ENCODE data around the gene C4orf51.

C4orf51 gene

DNA sequence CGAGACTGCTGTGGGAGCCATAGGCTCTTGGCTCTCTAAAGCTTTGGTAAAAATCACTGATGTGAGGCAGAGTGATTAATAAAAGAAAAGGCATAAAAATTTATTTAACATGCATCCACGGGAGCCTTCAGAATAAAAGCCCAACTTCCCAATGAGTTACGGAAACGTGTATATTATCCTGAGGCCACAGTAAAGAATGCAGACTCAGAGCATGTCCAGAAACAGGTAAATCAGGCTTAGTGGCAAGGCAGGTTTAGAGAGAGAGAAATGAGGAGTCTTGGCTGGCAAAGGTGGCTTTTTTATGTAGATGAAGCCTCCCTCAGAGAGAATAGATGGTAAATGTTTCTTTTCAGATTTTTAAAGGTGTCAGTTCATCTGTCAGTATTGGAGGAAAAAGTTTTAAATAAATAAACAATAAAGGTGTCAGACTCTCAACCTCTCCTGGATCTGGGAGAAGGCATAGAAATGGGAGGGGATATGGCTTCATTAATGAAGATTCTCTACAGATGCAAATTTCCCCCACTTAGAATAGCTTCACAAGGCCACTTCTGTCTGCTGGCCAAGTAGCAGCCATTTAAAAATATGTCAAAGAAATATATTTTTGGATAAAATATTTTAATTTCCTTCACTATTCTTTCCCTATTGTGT, 24.0 kb downstream of the C4orf51 start:
- intact Hi-C loops (cut with DNase I) = no loop called here
- DNase-seq = no peak

DNA sequence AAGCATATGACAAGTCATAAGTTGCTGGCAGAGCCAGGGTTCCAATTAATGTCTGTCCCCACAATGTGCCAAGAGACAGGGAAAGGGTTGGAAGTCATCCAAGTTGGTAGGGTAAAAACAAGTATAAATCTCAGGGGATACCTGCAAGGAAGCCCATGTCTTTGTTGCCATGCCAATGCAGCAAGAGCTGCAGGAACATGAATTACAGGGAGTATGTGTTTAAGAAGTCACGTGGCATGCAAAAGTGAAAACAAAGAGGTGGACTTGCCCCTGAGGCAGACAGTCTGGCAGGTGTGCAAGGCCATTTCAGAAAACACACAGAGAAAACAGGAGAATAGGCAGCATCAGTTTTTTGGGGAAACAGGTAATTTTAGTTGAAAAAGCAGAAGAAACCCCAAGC, 29.4 kb downstream of the C4orf51 start:
- intact Hi-C loops (cut with DNase I) = no loop called here

DNA sequence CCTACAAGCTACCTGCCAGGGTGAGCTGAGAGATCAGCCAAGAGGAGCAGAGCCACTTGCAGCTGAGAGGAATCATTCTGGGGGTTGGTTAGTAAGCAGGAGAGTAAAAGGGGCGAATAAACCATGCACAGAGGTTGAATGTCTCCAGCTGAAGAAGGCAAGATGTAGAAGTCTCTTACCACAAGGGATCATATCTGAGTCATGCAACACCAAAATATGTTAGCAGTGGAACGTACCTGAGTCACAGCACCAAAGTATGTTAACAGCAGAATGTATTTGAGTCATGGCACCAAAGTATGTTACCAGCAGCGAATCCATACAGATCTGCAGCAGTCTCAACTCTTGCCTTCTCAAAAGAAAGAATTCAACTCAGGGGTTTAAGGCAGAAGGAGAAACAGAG, 29.9 kb downstream of the C4orf51 start:
- intact Hi-C loops (cut with DNase I) = no loop called here
- no peak for DNase-seq

More for the DNA sequence above, 29.4 kb downstream of the C4orf51 start:
- DNase-seq = no peak

DNA sequence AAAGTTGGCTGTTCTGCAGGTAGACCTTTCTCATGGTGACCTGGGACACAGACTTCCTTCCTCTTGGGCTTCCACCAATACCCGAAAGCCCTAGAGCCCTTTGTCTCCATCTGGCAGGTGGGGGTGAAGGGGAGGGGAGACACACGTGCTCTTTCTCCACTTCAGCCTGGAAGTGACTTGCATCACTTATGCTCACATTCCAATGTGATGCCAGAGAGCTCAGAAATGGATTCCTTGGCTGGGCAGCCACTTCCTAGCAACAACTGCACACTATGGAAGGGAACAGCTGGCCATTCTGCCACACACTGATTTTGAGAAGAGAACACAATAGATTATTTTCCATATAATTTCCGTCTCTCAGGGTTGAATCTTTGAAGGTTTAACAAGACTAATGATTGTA, 36.3 kb downstream of the C4orf51 start:
- no peak for DNase-seq
- intact Hi-C loops (cut with DNase I) = no loop called here

DNA sequence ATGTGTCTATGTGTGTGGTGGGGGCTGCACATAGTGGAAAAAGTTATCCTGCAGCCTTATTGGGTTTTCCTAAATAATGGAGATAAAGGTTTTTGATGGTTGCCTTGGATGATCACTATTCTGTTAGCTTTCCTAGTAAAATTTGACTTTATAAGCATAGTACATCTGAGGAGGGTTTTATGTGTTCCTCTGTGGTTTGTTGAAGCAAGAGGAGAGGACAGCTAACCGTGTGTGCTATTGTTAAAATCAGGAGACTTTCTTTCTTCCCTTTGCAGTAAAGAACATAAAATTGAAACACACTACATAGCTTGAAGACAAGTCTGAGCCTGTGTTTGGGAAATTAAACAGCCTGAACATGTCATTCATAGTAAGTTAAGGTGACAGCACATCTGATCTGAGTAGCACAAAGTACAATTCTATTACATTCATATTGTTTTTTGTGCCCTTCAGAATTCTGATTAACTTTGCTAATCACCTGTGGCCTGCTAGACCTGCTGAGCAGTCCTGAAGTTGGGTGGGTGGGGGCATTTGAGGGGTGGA, 36.8 kb downstream of the C4orf51 start:
- DNase-seq = no peak
- intact Hi-C loops (cut with DNase I) = no loop called here

DNA sequence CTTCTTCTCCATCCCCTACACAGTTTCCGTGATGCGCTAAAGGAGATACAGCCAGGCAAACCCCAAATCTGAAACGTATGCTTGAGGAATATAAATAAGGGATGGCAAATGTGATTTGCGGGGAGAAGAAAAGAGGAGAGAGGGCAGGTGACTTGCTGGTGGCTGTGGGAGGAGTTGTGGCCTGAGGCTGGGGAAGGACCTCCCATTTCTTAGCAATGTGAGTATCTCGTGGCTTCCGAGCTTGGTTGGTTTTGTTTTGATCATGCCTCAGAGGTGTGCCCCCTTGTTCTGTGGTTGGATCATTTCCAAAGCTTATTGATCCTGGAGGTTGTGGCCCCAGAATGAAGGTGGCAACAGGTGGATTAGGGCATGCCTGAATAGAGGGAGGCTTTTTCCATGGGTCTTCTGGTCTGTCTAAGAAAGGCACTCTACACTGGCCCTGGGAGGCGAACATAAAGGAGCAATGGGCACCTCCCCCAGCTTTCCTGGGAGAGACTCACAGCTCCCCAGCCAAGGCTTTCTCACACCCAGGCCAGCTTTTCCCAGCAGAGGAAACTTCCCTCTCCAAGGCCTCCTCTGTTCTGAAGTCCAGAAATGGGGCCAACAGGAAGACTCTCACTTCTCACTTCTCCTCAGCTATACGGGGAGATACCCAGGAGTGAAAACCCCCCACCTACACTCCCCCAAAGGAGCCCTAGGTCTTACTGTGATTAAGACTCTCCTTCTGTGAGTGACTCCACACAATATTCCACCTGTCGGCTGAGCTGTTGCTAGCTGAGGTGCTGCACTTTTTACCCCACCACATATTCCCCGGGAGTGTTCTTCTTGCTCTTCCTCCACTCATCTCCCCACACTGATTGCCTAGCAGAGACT, 40.0 kb downstream of the C4orf51 start:
- intact Hi-C loops (cut with DNase I) = no loop called here
- no peak for DNase-seq

DNA sequence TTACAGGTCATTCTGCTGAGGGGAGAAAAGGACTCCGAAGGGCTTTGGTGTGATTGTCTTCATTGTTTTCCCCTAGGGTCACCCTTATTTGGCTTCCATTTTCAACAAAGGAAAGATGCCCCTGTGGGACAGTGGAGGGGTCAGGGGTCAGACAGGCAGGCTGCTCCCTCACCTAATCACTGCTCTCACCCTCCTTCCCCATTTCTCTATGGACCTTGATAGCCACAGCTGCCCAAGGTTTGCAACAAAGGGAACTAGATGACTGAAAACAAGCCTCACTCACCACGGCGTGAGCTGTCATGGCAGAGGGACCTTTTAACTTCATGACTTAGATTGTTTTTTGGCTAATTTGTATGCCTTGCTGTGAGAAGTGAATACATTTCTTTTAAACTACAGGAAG, 40.7 kb downstream of the C4orf51 start:
- intact Hi-C loops (cut with DNase I) = no loop called here
- no peak for DNase-seq

DNA sequence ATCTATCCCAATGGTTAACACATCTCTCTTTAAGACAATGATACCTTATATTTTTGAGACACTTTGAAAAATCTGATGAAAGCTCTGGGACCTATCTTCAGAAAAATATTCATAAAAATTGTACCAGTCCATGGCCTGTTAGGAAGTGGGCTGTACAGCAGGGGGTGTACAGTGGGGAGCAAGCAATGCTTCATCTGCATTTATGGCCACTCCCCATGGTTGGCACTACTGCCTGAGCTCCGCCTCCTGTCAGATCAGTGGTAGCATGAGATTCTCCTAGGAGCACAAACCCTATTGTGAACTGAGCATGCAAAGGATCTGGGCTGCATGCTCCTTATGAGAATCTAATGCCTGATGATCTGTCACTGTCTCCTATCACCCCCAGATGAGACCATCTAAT, 42.6 kb downstream of the C4orf51 start:
- DNase-seq = no peak
- intact Hi-C loops (cut with DNase I) = no loop called here

DNA sequence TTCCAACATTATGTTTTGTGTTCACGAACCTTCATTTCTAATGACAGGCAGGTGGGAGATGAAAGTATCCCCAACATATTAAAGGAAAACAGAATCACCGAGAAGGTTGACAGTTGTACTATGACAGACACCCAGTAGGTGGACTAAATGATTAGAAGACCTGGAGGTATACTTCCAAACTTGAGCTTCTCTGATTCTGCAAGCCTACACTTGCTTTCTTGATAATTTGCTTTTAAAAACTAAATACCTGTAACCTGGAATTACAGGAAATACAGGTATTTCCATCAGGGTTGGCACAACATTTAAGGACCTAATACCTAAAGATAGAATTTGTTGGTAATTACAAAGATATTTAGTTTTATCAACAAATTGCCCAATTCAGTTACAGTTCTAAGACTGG, 43.4 kb downstream of the C4orf51 start:
- intact Hi-C loops (cut with DNase I) = no loop called here
- DNase-seq = no peak

DNA sequence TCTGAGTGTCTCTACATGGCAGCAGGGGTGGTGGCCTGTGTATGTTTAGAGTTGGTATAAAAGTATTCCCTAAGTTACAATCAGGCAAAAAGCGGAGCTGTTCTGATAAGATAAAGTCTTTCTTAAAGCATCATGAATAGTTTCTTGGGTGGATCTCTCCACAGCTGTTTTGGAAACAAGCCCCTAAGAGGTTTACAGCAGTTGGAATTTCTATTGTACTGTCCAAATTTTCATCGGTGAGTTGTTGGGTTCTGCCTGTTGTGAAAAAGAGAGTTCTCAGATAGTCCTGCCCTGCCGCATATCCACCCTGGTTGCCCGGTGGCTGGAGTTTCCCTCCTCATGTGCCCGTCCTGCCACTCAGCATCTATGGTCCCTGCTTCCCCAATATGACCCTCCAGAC, 50.1 kb downstream of the C4orf51 start:
- DNase-seq = no peak
- intact Hi-C loops (cut with DNase I) = loop anchor here (5.0 to 10.0 kb wide), 4 partner anchors 115 to 447 kb away; partner anchors contain the start of genes LSM6, MMAA and ZNF827

DNA sequence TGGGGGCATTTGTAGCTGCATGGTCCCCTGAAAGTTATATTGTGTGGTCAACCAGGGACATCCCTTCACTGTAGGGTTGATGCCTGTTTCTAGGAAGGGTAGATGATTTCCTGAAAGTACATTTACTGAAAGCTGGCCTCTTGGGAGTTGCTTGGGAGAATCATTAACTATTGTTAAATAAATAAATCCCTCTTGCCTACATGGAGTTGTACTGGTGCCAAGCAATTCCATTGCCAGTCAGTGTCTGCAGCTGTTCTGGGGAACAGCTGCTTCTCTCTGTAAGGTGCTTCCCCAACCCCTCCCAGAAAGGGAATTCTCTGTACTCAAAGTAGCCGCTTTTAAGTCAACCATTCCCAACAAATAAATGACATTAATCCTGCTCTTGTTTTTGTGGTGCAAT, 51.1 kb downstream of the C4orf51 start:
- intact Hi-C loops (cut with DNase I) = loop anchor here (5.0 to 10.0 kb wide), 4 partner anchors 116 to 446 kb away; partner anchors contain the start of genes LSM6, MMAA and ZNF827
- DNase-seq = no peak

DNA sequence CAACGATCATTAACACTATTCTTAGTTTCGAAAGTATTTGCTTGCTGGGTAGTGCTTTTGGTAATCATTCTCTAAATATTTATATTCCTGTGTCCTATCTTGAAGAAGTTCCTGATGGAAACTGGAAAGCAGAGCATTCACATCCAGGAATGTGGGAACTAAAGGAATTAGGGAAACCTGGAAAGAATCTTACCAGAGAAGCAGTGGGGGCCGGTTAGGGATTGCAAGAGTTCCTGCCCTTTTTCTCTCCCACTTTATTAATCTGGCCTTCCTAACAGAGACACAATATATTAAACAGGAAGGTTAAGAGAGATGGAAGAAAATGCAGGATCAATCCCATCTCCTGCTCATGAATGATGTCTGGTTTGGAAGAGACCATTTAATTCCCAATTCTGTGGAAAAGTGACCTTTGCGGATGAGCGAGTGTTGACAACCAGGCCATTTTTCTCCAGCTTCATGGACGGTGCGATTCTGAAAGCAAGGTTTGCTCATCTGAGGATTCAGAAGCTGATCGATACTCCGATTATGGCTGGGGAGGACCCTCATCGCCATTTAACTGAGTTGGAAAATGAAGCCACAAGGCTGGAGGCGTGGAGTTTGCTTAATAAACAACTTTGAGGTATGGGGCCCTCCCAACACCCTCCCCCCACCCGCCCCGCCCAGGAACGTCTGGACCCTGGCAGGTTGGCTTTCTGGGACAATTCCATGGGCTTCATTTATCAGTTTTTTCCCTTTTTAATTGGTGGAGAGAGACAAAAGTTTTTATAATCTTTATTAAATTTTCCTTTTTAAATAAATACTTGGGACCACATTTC, 52.3 kb downstream of the C4orf51 start:
- intact Hi-C loops (cut with DNase I) = loop anchor here (5.0 to 10.0 kb wide), 4 partner anchors 117 to 445 kb away; partner anchors contain the start of genes LSM6, MMAA and ZNF827
- no peak for DNase-seq

DNA sequence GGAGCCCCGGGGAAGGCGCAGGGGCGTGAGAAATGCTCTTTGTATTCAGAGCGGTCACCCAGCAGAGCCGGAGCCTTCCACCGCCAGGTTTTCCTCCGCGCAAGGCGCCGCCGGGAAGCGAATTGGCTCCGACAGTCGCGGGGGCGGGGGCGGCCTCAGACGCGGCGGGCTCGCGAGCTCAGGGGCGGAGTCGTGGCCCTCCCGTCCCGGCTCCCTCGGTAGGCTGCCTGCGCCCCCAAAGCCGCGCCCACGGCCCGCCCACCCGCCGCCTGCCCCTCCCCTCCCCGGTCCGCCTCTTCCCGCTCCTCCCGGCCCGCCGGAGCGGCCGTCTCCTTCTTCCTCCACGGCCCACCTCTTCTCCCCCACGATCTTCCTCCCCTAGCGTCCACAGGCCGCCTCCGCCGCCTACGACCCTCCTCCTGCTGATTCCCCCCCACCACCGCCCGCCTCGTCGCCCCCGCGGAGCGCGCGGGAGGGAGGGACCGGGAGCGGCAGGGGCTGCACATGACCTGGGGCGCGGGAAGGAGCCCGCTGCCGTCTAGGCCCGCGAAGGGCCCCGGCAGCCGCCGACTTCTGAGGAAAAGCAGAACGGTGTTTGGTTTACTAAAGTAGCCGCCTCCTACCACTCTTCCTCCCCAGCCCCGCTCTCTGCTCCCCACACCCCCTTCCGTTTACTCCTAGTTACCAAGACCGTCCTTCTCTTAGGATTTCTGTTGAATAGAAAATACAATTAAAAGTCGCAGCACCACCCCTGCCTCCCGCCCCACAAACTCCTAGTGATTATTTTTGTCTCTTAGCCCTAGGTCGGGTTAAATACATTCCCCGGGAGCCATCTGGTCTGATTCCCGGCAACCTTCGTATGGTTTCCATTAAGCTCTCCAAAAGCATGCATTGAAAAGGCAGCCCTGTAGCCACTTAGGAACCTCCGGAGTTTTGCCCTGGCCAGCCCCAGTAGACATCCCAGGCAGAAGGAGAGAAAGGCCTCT, 53.2 kb downstream of the C4orf51 start:
- intact Hi-C loops (cut with DNase I) = loop anchor here (5.0 to 10.0 kb wide), 4 partner anchors 118 to 444 kb away; partner anchors contain the start of genes LSM6, MMAA and ZNF827
- peak; percentile 81 to 99 (median 92) for DNase-seq

DNA sequence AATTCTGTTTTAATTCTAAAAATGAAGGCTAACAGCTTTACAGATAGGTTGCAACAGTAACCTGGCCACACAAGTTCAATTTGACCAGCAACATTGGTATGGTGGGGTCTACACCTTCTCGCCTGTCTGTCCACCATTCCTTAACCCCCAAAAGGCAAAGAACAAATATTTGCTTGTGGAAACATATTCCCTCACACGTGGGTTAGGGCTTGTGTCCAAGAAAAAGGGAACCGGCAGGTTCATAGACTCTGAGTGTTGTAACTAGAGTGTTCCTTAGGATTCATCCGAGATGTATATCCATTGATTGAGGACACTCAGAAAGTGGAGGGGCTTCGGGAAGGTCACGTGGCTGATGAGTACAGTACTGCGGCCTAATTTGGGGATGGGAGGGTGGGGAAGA, 54.1 kb downstream of the C4orf51 start:
- DNase-seq = no peak
- intact Hi-C loops (cut with DNase I) = loop anchor here (5.0 to 10.0 kb wide), 4 partner anchors 119 to 443 kb away; partner anchors contain the start of genes LSM6, MMAA and ZNF827

DNA sequence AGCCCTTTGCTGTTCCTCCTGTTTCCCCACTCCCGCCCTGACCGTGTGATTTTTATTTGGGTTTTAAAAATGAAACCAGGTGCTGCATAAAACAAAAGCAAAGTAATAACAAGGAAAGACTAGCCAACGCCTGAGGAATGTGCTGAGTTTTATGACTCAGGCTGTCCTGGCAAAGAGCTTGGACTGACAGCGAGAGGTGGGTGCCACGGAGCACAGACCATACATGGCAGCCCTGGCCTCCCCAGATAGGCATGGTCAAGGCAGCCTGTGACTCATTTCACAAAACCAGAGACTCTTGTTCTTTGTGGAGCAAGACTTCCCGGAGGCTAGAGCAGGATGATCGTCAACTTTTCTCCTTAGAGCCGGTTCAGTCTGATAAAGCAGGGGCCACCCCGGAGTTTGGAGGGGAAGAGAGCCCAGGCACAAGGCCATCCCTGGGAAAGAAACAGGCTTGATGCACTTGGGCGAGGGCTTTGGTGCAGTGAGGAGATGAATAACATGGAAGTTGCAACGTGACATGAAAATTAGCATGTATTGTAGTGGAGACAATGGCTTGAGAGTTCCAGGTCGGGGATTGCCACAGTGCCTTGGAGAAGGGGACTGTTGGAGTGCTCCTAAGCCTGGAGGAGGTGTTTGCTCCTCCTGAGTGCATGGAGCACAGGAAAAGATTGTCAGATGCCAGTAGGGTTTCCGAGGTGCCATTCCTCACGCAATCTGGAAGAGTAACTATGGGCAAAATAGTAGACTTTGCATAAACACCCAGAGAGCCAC, 54.8 kb downstream of the C4orf51 start:
- DNase-seq = peak in 1 of 10 donors; percentile 18
- intact Hi-C loops (cut with DNase I) = loop anchor here (5.0 to 10.0 kb wide), 4 partner anchors 120 to 443 kb away; partner anchors contain the start of genes LSM6, MMAA and ZNF827

DNA sequence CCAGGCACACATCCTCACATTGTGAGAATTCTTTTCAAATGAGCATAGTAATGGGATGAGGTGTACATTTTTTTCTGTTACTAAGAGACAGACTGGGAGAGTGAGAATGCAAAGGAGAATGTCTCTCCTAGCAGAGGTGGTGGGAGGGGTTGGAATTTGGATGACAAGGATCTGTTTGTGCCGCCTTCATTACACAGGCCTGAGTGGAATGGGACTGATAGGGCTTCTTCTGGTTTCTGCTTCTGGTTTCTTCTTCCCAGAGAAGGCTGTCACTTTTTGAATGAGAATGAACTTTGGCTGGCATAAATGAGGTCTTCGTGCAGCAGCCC, 55.4 kb downstream of the C4orf51 start:
- DNase-seq = no peak
- intact Hi-C loops (cut with DNase I) = loop anchor here (10.0 kb wide), 1 partner anchor 121 kb away; the partner anchor contains the start of gene MMAA

DNA sequence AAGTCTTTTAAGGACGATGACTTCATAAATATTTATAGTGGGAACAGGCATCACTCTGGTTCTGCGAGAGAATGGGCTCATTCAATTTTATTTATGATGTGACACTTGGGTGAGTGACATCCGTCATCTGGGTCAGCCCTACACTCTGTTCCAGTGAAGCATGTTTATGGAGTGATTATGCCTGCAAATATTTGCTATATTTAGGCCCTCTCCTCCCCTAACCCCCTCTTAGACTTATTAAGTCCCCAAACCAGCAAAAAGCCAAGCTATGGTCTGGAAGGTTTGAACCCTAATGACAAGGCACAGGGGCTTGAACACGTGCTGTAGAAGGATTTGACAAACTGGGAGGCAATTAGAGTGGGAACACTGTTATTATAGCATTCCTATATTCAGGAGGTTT, 55.9 kb downstream of the C4orf51 start:
- intact Hi-C loops (cut with DNase I) = loop anchor here (10.0 kb wide), 1 partner anchor 121 kb away; the partner anchor contains the start of gene MMAA
- no peak for DNase-seq

DNA sequence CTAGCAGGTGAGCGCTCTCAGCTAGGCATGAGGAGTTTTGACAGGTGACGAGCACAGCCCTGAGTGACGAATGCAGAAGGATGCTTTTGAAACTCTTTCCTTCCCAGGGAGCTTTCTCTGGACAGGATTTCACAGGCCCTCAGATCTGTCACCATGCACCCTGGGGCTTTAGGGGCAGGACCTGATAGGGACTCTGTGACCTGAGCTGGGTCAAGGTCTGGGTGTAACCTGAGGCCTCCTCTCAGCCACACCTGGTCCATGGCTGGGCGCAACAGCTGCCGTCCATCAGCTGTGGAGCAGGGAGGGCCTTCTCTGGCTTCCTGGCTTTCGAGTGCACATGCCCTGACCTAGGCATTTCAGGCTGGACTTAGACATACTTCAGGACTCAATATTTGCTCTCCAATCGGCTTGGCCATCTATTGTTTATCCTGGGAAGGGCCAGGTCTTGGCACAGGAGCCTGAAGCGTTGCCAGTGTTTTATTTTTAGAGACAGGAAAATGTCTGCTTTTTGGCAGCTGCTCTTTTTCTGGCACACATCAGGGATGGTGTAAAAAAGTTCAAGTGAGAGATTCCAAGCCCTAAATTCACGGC, 56.4 kb downstream of the C4orf51 start:
- DNase-seq = no peak
- intact Hi-C loops (cut with DNase I) = loop anchor here (10.0 kb wide), 1 partner anchor 122 kb away; the partner anchor contains the start of gene MMAA
